ENCODE data around the gene CGB7. TPM values are rescaled to one million over a fixed set of nuclear protein-coding genes. Genes with fewer than 3 reads are reported as not detected.
"Not testable (repeated sequence)": the region's sequence is repeated elsewhere in the genome, so short reads cannot be mapped to it uniquely, and the experiment has no call there.

CGB7 gene
- total RNA-seq, 1 experiment from 2014 or later: 1.2 TPM

- peak; percentile 88 for TF ChIP-seq CTCF (conservative IDR thresholded peaks at IDR 0.05)
- H3K79me1 ChIP-seq (ENCODE audit: insufficient read depth, low read depth, low read length, poor library complexity, severe bottlenecking); H4K8ac ChIP-seq (replicated peaks; ENCODE audit: insufficient read length, low read depth, low read length); H3K4ac ChIP-seq (ENCODE audit: low read depth, low read length); H3K56ac ChIP-seq (ENCODE audit: insufficient read length, low read depth, low read length); H3K14ac ChIP-seq (ENCODE audit: insufficient read depth, low read length); H3K27me3 ChIP-seq (ENCODE audit: insufficient read depth, low read length); H2BK20ac ChIP-seq (ENCODE audit: low read depth, low read length, poor library complexity, severe bottlenecking); H3K23me2 ChIP-seq (ENCODE audit: insufficient read length, low read depth, low read length, poor library complexity, severe bottlenecking); H3T11ph ChIP-seq (ENCODE audit: low read length); H2BK15ac ChIP-seq (ENCODE audit: low read depth, low read length); H2AK5ac ChIP-seq (ENCODE audit: insufficient read length, low read length); H3K4me1 Mint-ChIP-seq; H3K23ac ChIP-seq (ENCODE audit: insufficient read length, low read depth, low read length); H3K9me3 ChIP-seq (ENCODE audit: control insufficient read depth, low read depth, low read length); H2BK5ac ChIP-seq (ENCODE audit: insufficient read length, low read length); H3K18ac ChIP-seq (ENCODE audit: insufficient read length, low read depth, low read length); H2BK120ac ChIP-seq (ENCODE audit: low read depth, low read length, poor library complexity, severe bottlenecking); H3K4me1 ChIP-seq (ENCODE audit: insufficient read depth, low read length); H3K9me3 Mint-ChIP-seq; H4K20me1 ChIP-seq (ENCODE audit: control insufficient read depth, insufficient read depth, insufficient read length); H3K36me3 Mint-ChIP-seq (ENCODE audit: insufficient read depth in 1 of 3, low read depth in 3 of 3); H2BK12ac ChIP-seq (ENCODE audit: insufficient read length, low read depth, low read length); H4K5ac ChIP-seq (ENCODE audit: insufficient read length, low read depth, low read length); H4K91ac ChIP-seq (ENCODE audit: insufficient read length, low read depth, low read length); H3K27ac ChIP-seq (ENCODE audit: insufficient read length, low read depth, low read length); H3K4me2 ChIP-seq (ENCODE audit: insufficient read depth, insufficient read length, low read length); H3K9ac ChIP-seq (ENCODE audit: extremely low read depth, insufficient read length, low read length); H3K27ac Mint-ChIP-seq; H2AFZ ChIP-seq (ENCODE audit: low read length); H3K79me2 ChIP-seq (ENCODE audit: insufficient read depth, low read length): not testable (repeated sequence)
- Mint-ChIP-seq H3K4me3 (peak within 1 kb of the TSS; percentile 8 to 73; a peak in 4 of 5 replicates), H3K27me3 (ENCODE audit: low read depth) (peaks cover 27% of the 10 kb centered on the region)
- DNase-seq: peak; percentile 79
- WGBS (ENCODE audit: extremely low coverage, insufficient read length, low lambda C conversion rate): no CpG with 5 or more reads among the region's 28 CpGs
Observed at GRCh38 chr19:49031642-49032301, 25.8 kb downstream of the CGB7 start, which contains the start of gene CGB2. Gene CGB2, plus strand, starts transcription at chr19:49031890. Its CDS starts 206 bp downstream, at chr19:49032096.

GRCh38 chr19:49030323-49030722, 27.2 kb downstream of the CGB7 start:
- H3K27ac Mint-ChIP-seq; H3K14ac ChIP-seq (ENCODE audit: insufficient read depth, low read length); H3K79me1 ChIP-seq (ENCODE audit: insufficient read depth, low read depth, low read length, poor library complexity, severe bottlenecking); H3K4me2 ChIP-seq (ENCODE audit: insufficient read depth, insufficient read length, low read length); H3K23ac ChIP-seq (ENCODE audit: insufficient read length, low read depth, low read length); H3K4me3 Mint-ChIP-seq; H2BK5ac ChIP-seq (ENCODE audit: insufficient read length, low read length); H2BK120ac ChIP-seq (ENCODE audit: low read depth, low read length, poor library complexity, severe bottlenecking); H3K36me3 Mint-ChIP-seq (ENCODE audit: insufficient read depth in 1 of 3, low read depth in 3 of 3); H4K5ac ChIP-seq (ENCODE audit: insufficient read length, low read depth, low read length); H2BK20ac ChIP-seq (ENCODE audit: low read depth, low read length, poor library complexity, severe bottlenecking); H3K9ac ChIP-seq (ENCODE audit: extremely low read depth, insufficient read length, low read length); H3K56ac ChIP-seq (ENCODE audit: insufficient read length, low read depth, low read length); H3T11ph ChIP-seq (ENCODE audit: low read length); H2AK5ac ChIP-seq (ENCODE audit: insufficient read length, low read length); DNase-seq; H3K4ac ChIP-seq (ENCODE audit: low read depth, low read length); H3K4me1 ChIP-seq (ENCODE audit: insufficient read depth, low read length); H3K79me2 ChIP-seq (ENCODE audit: insufficient read depth, low read length); H4K91ac ChIP-seq (ENCODE audit: insufficient read length, low read depth, low read length); H3K4me1 Mint-ChIP-seq; H4K8ac ChIP-seq (replicated peaks; ENCODE audit: insufficient read length, low read depth, low read length); H3K27ac ChIP-seq (ENCODE audit: insufficient read length, low read depth, low read length); H4K20me1 ChIP-seq (ENCODE audit: control insufficient read depth, insufficient read depth, insufficient read length); H2AFZ ChIP-seq (ENCODE audit: low read length); H3K18ac ChIP-seq (ENCODE audit: insufficient read length, low read depth, low read length); H3K9me3 Mint-ChIP-seq; H2BK15ac ChIP-seq (ENCODE audit: low read depth, low read length); H2BK12ac ChIP-seq (ENCODE audit: insufficient read length, low read depth, low read length); H3K23me2 ChIP-seq (ENCODE audit: insufficient read length, low read depth, low read length, poor library complexity, severe bottlenecking); H3K9me3 ChIP-seq (ENCODE audit: control insufficient read depth, low read depth, low read length); H3K27me3 ChIP-seq (ENCODE audit: insufficient read depth, low read length): not testable (repeated sequence)
- peaks cover 26% of the 10 kb centered on the region for H3K27me3 Mint-ChIP-seq (ENCODE audit: low read depth)
- no CpG with 5 or more reads among the region's 8 CpGs for WGBS (ENCODE audit: extremely low coverage, insufficient read length, low lambda C conversion rate)

Measured in H9 (cell line).